Astrocyte (in vitro differentiated cells and primary cell): Measurements from ENCODE around the gene CHMP4B. TPM values are rescaled to one million over a fixed set of nuclear protein-coding genes. Genes with fewer than 3 reads are reported as not detected.

Experiments used
- total RNA-seq: library from RNA; stranded (reverse); gene quantifications from 2 replicates; pipeline ENCODE4 v1.2.1, GENCODE V29; 2021

CHMP4B gene
- total RNA-seq, 1 donor from 2014 or later = 90.6 TPM

Other genes with a start within 250 kb of the CHMP4B start
- gene C20orf144, start 149.0 kb upstream of the CHMP4B start, total RNA-seq = 0.16 TPM in 1 of 2 replicates, not detected in the other
- 1.1 and 1.4 TPM in 2 replicates for gene ACTL10, start 144.4 kb upstream of the CHMP4B start, total RNA-seq
- 19.5 and 22.3 TPM in 2 replicates for gene NECAB3, start 136.9 kb upstream of the CHMP4B start, total RNA-seq
- 1.6 and 2.3 TPM in 2 replicates for gene E2F1, start 125.0 kb upstream of the CHMP4B start, total RNA-seq
- gene PXMP4, start 91.0 kb upstream of the CHMP4B start, total RNA-seq = 1.1 and 1.2 TPM in 2 replicates
- 1.9 and 2.0 TPM in 2 replicates for gene ZNF341, start 79.4 kb upstream of the CHMP4B start, total RNA-seq
- 90.5 and 105 TPM in 2 replicates for gene RALY, start 182.6 kb downstream of the CHMP4B start, total RNA-seq